Activated CD4-positive, alpha-beta T cell treated with anti-CD3 and anti-CD28 coated beads for 1 hour (primary cell): Measurements from ENCODE around the gene MAP1LC3A.

ENCODE experiments used
- DNase-seq: peaks from one replicate; pipeline ENCODE4 v3.0.0-alpha.2; 2020

MAP1LC3A gene

GRCh38 chr20:34578521-34578920 is 20.0 kb downstream of the MAP1LC3A start:
- DNase-seq = no peak

- DNase-seq = no peak
Observed at GRCh38 chr20:34579191-34579978, 20.9 kb downstream of the MAP1LC3A start.

DNA sequence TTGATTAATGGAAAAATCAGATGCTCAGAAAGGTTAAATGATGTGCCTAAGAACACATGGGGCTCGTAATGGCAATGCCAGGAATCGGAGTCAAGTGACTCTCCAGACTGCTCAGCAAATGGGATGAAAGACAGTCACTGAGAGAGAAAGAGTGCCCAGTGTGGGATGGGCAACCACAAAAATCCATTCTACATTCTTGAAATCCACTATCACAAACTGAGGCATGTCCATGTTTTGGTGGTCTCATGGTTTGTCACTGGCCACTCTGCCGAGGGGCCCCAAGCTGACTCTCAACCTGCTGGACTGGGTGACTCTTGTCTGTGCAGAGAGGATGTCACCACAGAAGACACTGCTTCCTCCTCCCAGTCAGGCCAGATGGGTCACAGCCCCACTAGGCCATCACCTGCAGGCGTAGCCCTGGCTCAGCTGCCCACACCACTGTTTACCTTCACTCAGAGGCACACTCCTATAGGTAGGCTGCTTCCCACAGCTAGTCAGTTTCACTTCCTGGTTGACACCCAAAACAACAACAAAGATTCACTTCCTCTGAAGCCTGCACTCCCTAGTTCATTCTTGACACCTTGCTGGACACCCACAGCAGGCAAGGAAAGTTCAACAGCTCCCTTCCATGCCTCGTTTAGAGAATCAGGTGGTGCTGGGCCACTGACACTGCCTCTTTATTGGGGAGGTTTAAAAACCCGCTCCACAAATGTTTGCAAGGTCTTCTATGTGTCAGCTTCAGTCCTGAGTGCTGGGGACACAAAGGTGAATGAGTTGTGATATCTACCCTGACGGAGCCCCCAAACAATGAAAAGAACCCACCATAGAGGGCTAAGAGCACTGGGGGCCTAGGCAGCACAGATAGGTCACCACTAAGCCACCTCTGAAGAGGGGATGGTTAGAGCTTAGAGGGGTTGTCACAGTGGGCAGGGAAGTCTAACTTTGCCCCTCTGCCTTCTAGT is 21.7 kb downstream of the MAP1LC3A start:
- DNase-seq = no peak

GRCh38 chr20:34581341-34582184 is 23.0 kb downstream of the MAP1LC3A start:
- no peak for DNase-seq

DNA sequence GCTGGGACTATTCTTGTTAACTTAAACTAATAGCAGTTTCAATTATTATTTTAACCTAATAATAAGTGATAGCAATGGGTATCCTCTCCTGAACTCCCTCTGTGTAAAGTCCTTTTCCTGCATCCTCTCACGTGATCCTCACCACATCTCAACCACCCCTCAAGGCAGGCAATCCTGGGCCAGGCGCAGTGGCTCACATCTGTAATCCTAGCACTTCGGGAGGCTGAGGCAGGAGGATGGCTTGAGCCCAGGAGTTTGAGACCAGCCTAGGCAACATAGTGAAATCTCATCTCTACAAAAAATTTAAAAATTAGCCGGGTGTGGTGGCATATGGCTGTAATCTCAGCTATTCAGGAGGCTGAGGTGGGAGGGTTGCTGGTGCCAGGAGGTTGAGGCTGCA is 23.7 kb downstream of the MAP1LC3A start:
- DNase-seq = no peak

DNA sequence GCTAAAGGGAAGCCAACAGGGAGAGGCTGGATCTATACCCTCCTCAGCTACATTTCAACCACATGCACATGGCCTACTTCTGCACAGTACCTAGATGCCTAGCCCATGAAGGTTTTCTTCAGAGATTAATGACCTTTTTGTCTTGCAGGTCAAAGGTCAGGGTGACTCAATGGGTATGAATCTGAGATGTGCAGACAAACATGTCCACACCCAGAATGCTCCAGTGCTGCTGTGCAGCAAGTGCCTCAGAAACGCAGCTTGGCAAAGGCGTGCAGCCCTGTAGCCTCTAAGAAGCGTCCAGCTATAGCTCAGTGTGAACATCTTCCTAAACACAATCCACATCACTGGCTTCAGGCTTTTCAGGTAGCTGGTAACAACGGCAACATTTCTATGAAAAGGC is 24.4 kb downstream of the MAP1LC3A start:
- DNase-seq = no peak

GRCh38 chr20:34583544-34583943 is 25.0 kb downstream of the MAP1LC3A start:
- DNase-seq = no peak

- DNase-seq = no peak
Observed at GRCh38 chr20:34585019-34585418, 26.5 kb downstream of the MAP1LC3A start.

GRCh38 chr20:34586488-34587163 is 28.1 kb downstream of the MAP1LC3A start:
- no peak for DNase-seq

DNA sequence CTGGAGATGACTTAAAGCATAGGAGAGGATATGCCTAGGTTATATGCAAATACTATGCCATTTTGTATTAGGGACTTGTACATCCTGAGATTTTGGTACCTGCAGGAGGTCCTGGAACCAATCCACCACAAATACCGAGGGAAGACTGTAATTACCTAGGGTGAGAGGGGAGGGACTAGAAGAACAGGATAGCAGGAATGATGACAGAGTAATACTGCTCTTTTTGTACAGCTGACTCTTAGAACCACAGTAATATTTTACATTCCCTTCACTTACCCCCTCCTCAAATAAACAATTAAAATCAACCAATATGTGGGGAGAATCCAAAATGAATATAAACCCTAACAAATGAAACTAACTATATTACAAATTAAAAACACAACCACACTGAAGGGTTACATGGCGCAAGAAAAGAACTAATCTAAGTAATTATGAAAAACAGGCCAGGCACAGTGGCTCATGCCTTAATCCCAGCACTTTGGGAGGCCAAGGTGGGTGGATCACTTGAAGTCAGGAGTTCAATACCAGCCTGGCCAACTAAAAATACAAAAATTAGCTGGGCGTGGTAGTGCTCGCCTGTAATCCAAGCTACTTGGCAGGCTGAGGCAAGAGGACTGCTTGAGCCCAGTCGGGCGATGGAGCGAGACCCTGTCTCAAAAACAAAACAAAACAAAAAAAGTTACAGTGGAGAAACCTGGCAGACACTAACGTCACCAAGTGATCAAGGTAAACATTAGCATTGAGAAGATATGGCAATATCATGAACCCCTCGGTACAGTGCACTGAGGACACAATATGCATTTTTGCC is 37.1 kb downstream of the MAP1LC3A start:
- DNase-seq = no peak

DNA sequence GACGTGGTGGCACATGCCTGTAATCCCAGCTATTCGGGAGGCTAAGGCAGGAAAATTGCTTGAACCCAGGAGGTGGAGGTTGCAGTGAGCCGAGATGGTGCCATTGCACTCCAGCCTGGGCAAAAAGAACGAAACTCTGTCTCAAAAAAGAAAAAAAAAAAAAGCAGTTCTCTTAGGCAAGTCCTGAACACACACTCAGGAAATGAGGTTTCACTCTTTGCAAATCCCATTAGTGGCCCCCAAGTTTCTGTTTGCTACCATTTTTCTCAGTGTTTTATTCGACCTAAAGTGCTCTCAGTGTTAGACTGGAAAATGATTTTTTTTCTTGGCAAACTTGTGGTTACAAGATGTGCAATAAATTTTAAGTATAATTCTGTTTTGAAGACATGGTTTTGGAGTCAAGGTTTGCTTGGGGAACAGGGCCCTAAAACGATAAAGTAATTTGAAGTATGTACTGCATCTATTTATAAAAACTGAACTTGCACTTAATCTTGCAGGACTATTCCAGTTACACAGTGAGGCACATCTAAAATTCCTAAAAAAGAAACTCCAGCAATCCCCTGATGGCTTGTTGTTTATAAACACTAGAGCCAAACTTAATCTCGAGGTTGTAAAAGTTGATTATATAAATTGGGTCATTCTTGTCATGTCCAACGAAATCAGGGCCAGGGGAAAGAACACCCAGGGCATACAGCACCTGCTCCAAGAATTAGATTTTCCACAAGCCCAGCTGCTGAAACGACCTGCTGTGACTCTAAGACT is 42.6 kb downstream of the MAP1LC3A start:
- no peak for DNase-seq

GRCh38 chr20:34604980-34605788 is 46.7 kb downstream of the MAP1LC3A start:
- DNase-seq = no peak

DNA sequence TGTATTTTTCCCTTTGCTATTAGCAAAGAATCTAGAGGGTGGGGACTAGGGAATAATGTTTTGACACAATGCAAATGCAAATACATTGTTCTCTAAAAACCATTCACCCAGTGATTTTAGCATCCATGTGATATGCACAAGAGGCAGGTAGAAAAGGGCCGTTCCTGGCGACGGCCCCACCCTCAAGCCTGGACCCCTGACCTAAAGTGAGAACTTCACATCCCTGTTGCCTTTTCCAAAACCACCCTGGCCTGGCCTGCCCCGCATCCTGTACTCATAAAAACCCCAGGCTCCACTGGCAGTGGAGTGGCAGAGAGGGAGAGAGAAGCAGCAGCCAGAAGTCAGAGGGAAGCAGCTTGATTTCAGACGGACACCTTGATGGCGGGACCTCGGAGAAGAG is 48.5 kb downstream of the MAP1LC3A start:
- DNase-seq = no peak
